MCF 10A (cell line): ENCODE results near the gene CLEC4D. TPM values are rescaled to one million over a fixed set of nuclear protein-coding genes. Genes with fewer than 3 reads are reported as not detected.
"Not testable (repeated sequence)": the region's sequence is repeated elsewhere in the genome, so short reads cannot be mapped to it uniquely, and the experiment has no call there.

Source experiments
- BruUV-seq: library from RNA; stranded (reverse); fragments of 400-500 nt; replicated peaks from 2 replicates; lab custom pipeline; 2021; lab: Mats Ljungman, UMichigan
- CTCF ChIA-PET: fragments of 300-600 bp; sonication (Branson Sonifier 250); formaldehyde crosslinking; extraction: SDS; loops from one replicate; lab custom pipeline; 2021; ENCODE audit warnings: antibody characterized with exemption, inconsistent platforms; lab: Yijun Ruan, JAX
- POLR2A ChIA-PET: fragments of 300-600, 350-650 bp; sonication (Branson Sonifier 250); formaldehyde crosslinking; extraction: SDS; loops from one replicate; lab custom pipeline; 2020; ENCODE audit warnings: antibody characterized with exemption, inconsistent platforms; lab: Yijun Ruan, JAX
- DNase-seq: peaks from one replicate; pipeline ENCODE4 v3.0.0-alpha.2; 2018; ENCODE audit not compliant: unreplicated experiment
- H3K27ac Mint-ChIP-seq: one replicate; pipeline ENCODE4 v1.8.0; 2022; ENCODE audit warnings: mild to moderate bottlenecking, low read depth, mixed read lengths; ENCODE audit not compliant: unreplicated experiment
- H3K27me3 Mint-ChIP-seq: one replicate; pipeline ENCODE4 v1.8.0; 2022; ENCODE audit warnings: mixed read lengths; ENCODE audit not compliant: insufficient read depth, unreplicated experiment
- H3K36me3 Mint-ChIP-seq: one replicate; pipeline ENCODE4 v1.8.0; 2022; ENCODE audit warnings: mild to moderate bottlenecking, moderate library complexity, mixed read lengths; ENCODE audit not compliant: insufficient read depth, unreplicated experiment
- H3K4me1 Mint-ChIP-seq: one replicate; pipeline ENCODE4 v1.8.0; 2022; ENCODE audit warnings: mixed read lengths; ENCODE audit not compliant: insufficient read depth, unreplicated experiment
- H3K4me3 Mint-ChIP-seq: one replicate; pipeline ENCODE4 v1.8.0; 2022; ENCODE audit warnings: mild to moderate bottlenecking, moderate library complexity, mixed read lengths; ENCODE audit not compliant: unreplicated experiment
- H3K9me3 Mint-ChIP-seq: one replicate; pipeline ENCODE4 v1.8.0; 2022; ENCODE audit warnings: mixed read lengths; ENCODE audit not compliant: unreplicated experiment
- intact Hi-C: fragments of 100-400 bp; cut with micrococcal nuclease; formaldehyde crosslinking; loops from 2 replicates; pipeline ENCODE4 v1.14.1; 2022
- total RNA-seq: library from RNA; stranded (reverse); gene quantifications from 2 replicates; pipeline ENCODE4 v1.2.3, GENCODE V29; 2022
- TF ChIP-seq, protein P1 (sequence below): fragments of 200-600 bp; IDR thresholded peaks from one replicate; pipeline ENCODE4 v1.8.0; 2022; ENCODE audit warnings: antibody characterized with exemption, mild to moderate bottlenecking; ENCODE audit not compliant: unreplicated experiment

Gene CLEC4D
- total RNA-seq, 1 experiment from 2014 or later: not detected

DNA sequence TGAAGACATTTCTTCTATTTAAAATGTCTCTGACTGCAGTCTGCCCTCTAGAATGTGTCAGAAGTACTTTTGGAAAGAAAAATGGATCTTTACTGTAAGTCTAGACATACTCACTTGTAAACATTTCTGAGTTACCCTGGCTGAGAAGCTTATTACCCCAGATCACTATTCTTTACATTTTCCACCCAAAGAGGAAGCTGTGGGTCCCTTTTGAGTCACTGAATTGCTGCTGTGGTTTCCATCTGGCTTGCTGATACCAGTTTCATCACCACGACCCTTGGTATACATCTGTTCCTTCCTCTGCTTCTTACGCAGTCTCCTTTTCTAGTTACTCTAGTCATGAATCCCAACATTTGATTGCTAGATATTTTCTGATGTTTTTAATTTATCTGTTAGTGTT is 20.2 kb upstream of the CLEC4D start:
- TF ChIP-seq, protein P1, sequence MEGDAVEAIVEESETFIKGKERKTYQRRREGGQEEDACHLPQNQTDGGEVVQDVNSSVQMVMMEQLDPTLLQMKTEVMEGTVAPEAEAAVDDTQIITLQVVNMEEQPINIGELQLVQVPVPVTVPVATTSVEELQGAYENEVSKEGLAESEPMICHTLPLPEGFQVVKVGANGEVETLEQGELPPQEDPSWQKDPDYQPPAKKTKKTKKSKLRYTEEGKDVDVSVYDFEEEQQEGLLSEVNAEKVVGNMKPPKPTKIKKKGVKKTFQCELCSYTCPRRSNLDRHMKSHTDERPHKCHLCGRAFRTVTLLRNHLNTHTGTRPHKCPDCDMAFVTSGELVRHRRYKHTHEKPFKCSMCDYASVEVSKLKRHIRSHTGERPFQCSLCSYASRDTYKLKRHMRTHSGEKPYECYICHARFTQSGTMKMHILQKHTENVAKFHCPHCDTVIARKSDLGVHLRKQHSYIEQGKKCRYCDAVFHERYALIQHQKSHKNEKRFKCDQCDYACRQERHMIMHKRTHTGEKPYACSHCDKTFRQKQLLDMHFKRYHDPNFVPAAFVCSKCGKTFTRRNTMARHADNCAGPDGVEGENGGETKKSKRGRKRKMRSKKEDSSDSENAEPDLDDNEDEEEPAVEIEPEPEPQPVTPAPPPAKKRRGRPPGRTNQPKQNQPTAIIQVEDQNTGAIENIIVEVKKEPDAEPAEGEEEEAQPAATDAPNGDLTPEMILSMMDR: no peak
- POLR2A ChIA-PET: no interaction called here

DNA sequence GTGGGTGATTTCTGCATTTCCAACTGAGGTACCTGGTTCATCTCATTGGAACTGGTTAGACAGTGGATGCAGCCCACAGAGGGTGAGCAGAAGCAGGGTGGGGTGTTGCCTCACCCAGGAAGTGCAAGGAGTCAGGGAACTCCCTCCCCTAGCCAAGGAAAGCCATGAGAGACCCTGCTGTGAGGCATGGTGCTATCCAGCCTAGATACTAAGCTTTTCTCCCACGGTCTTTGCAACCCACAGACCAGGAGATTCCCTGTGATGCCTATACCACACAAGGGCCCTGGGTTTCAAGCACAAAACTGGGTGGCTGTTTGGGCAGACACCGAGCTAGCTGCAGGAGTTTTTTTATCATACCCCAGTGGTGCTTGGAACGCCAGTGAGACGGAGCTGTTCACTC is 17.6 kb upstream of the CLEC4D start:
- intact Hi-C loops, H3K27ac Mint-ChIP-seq, H3K9me3 Mint-ChIP-seq, BruUV-seq, H3K4me1 Mint-ChIP-seq, H3K4me3 Mint-ChIP-seq, H3K36me3 Mint-ChIP-seq, DNase-seq: not testable (repeated sequence)
- H3K27me3 Mint-ChIP-seq: peaks cover 78% of the 10 kb centered on the region
- POLR2A ChIA-PET: interaction anchor here (0.6 kb wide), 1 partner anchor 56 kb away, joined by 3 read pairs; no protein-coding TSS in a partner anchor
- CTCF ChIA-PET: interaction anchor here (0.7 to 1.3 kb wide), 2 partner anchors 47 to 48 kb away, joined by 3 to 4 read pairs; no protein-coding TSS in a partner anchor

More for the DNA sequence above, 20.2 kb upstream of the CLEC4D start:
- intact Hi-C loops: no loop called here
- H3K36me3 Mint-ChIP-seq: no peaks in the 10 kb centered on the region
- no peak for DNase-seq
- CTCF ChIA-PET: no interaction called here
- H3K27ac Mint-ChIP-seq: no peak overlapping the region
- H3K27me3 Mint-ChIP-seq: peaks cover 63% of the 10 kb centered on the region
- H3K4me3 Mint-ChIP-seq: no peak overlapping the region
- no peaks in the 10 kb centered on the region for H3K9me3 Mint-ChIP-seq
- no peaks in the 10 kb centered on the region for H3K4me1 Mint-ChIP-seq
- no TSS peak for BruUV-seq

DNA sequence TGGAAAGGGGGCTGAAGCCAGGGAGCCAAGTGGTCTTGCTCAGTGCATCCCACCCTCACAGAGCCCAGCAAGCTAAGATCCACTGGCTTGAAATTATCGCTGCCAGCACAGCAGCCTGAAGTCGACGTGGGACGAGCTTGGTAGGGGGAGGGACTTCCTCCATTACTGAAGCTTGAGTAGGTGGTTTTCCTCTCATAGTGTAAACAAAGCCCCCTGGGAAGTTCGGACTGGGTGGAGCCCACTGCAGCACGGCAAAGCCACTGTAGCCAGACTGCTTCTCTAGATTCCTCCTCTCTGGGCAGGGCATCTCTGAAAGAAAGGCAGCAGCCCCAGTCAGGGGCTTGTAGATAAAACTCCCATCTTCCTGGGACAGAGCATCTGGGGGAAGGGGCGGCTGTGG is 17.2 kb upstream of the CLEC4D start:
- H3K4me1 Mint-ChIP-seq, H3K9me3 Mint-ChIP-seq, H3K4me3 Mint-ChIP-seq, DNase-seq, H3K27ac Mint-ChIP-seq, H3K36me3 Mint-ChIP-seq, BruUV-seq, intact Hi-C loops: not testable (repeated sequence)
- POLR2A ChIA-PET: interaction anchor here (0.6 kb wide), 1 partner anchor 56 kb away, joined by 3 read pairs; no protein-coding TSS in a partner anchor
- peaks cover 78% of the 10 kb centered on the region for H3K27me3 Mint-ChIP-seq
- CTCF ChIA-PET: interaction anchor here (0.6 to 1.3 kb wide), 3 partner anchors 47 to 51 kb away, joined by 3 to 4 read pairs (median 3); no protein-coding TSS in a partner anchor

DNA sequence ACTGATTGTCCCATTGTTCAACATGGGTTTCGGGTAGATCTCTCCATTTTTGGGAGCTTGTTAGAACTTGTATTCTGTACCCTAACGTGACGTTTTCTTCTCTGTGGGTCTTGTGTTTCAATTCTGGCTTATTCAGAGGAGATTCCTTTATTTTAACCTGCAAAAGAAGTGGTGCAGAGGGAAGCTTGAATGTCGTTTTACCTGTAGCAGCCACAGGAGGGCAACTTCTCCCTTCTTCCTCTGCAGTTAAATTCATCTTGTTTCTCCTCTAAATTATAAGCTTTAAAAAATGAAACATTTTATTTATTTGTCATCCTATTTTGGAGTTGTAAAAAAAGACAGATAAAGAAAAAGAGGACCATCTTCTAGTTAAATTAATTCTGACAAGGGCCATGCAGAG is 13.7 kb upstream of the CLEC4D start:
- Mint-ChIP-seq H3K4me3 (no peak overlapping the region), H3K27ac (no peak overlapping the region), H3K9me3 (no peaks in the 10 kb centered on the region), H3K4me1 (no peaks in the 10 kb centered on the region), H3K36me3 (no peaks in the 10 kb centered on the region), H3K27me3 (peaks cover 58% of the 10 kb centered on the region)
- ChIA-PET POLR2A (no interaction called here), CTCF (interaction anchor here (0.6 kb wide), 1 partner anchor 46 kb away, joined by 3 read pairs; no protein-coding TSS in a partner anchor)
- intact Hi-C loops: no loop called here
- TF ChIP-seq, protein P1: no peak
- DNase-seq: no peak
- BruUV-seq: no TSS peak

DNA sequence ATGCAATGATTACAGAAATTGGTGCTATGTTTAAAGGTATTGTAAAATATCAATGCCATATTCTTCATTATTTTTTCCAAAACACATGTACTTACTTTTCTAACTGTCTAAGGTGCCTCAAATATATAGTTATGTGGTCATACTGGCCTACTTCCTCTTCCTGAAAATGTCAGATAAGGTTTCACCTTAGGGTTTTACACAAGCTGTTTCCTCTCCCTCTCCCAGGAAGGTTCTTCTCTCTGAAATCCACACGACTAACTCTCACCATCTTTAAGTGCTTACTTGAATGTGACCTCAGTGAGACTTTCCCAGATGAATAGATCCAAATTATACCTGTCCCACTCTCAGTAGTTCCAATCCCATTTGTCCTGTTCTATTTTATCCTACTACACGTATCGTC is 11.6 kb upstream of the CLEC4D start:
- POLR2A ChIA-PET: no interaction called here

More for the DNA sequence above, 11.6 kb upstream of the CLEC4D start:
- H3K4me1 Mint-ChIP-seq: no peaks in the 10 kb centered on the region
- no TSS peak for BruUV-seq
- no peak for DNase-seq
- no peaks in the 10 kb centered on the region for H3K9me3 Mint-ChIP-seq
- H3K36me3 Mint-ChIP-seq: no peaks in the 10 kb centered on the region
- TF ChIP-seq, protein P1: no peak
- H3K4me3 Mint-ChIP-seq: no peak overlapping the region
- H3K27me3 Mint-ChIP-seq: peaks cover 54% of the 10 kb centered on the region
- H3K27ac Mint-ChIP-seq: no peak overlapping the region
- intact Hi-C loops: no loop called here
- CTCF ChIA-PET: interaction anchor here (0.6 kb wide), 2 partner anchors 264 to 1434 kb away, joined by 3 read pairs; no protein-coding TSS in a partner anchor
